Tibial nerve (tissue), 4 donors: ENCODE results near the gene DCAF6.
"Not testable (repeated sequence)": the region's sequence is repeated elsewhere in the genome, so short reads cannot be mapped to it uniquely, and the experiment has no call there.

Experiments
- CTCF ChIP-seq, 5 experiments: fragments of 200-600 bp in 3 of 5; fragments of 450-650 bp in 2 of 5; sonication (generic) in 3 of 5; IDR thresholded peaks; one replicate each; pipeline ENCODE4 v1.5.1; 2016 to 2019; ENCODE audit warnings: antibody characterized with exemption in 5 of 5, mild to moderate bottlenecking in 3 of 5, moderate library complexity in 2 of 5
- EP300 ChIP-seq, 2 donors: sonication (generic); formaldehyde crosslinking; IDR thresholded peaks; one replicate each; pipeline ENCODE4 v1.6.1; 2017; ENCODE audit warnings: antibody characterized with exemption in 2 of 2, mild to moderate bottlenecking in 1 of 2
- POLR2A ChIP-seq, 2 donors: fragments of 450-650 bp; IDR thresholded peaks; one replicate each; pipeline ENCODE4 v1.6.1; 2017; ENCODE audit warnings: antibody characterized with exemption in 2 of 2, mild to moderate bottlenecking in 2 of 2, moderate library complexity in 2 of 2

GRCh38 chr1:168056152-168056551 is 119.7 kb downstream of the DCAF6 start:
- TF ChIP-seq CTCF, POLR2A, EP300 (IDR thresholded peaks at IDR 0.05): not testable (repeated sequence)
